PC-9 (cell line): Measurements from ENCODE around the gene RHO.

Experiments used
- CTCF ChIP-seq: fragments of 200-600 bp; sonication (generic); conservative IDR thresholded peaks from 2 replicates; pipeline ENCODE4 v1.6.1; 2017; ENCODE audit warnings: mixed run types, antibody characterized with exemption, mild to moderate bottlenecking, moderate library complexity
- EZH2 ChIP-seq: fragments of 200-600 bp; sonication (generic); IDR thresholded peaks from 2 replicates; pipeline ENCODE4 v1.8.0; 2017; ENCODE audit warnings: antibody characterized with exemption, low read depth

GRCh38 chr3:129567939-129568338 lies 39.5 kb downstream of the RHO start:
- TF ChIP-seq CTCF (no peak), EZH2 (no peak)
